Common myeloid progenitor, CD34-positive (primary cell): ENCODE measurements around the gene SARM1.

Experiments used
- CTCF ChIA-PET: fragments of 350-600 bp; sonication (Branson Sonifier 250); formaldehyde crosslinking; loops from one replicate; lab custom pipeline; 2021; ENCODE audit warnings: antibody characterized with exemption; lab: Charles Lee
- POLR2A ChIA-PET: fragments of 350-600 bp; sonication (Branson Sonifier 250); formaldehyde crosslinking; loops from one replicate; lab custom pipeline; 2021; ENCODE audit warnings: antibody characterized with exemption; lab: Charles Lee
- DNase-seq, 3 donors: peaks; one replicate each; pipeline versions ENCODE4 v3.0.0 to v3.0.0-alpha.2; 2013
- H3K27ac ChIP-seq, 2 experiments: 1 replicate in 1 of 2; 2 replicates in 1 of 2; pipeline ENCODE4 v1.7.0; 2013; ENCODE audit warnings: inconsistent platforms in 2 of 2, low read length in 2 of 2, mild to moderate bottlenecking in 2 of 2, low read depth in 1 of 2, moderate library complexity in 1 of 2; ENCODE audit not compliant: severe bottlenecking in 2 of 2, insufficient read depth in 1 of 2, poor library complexity in 1 of 2
- H3K27me3 ChIP-seq, 5 experiments: replicated peaks in 2 of 5; 1 replicate in 3 of 5; 2 replicates in 2 of 5; pipeline versions ENCODE4 v1.6.1 to v1.7.0; 2013; ENCODE audit warnings: low read length in 4 of 5, mild to moderate bottlenecking in 2 of 5, moderate library complexity in 2 of 5, inconsistent platforms in 1 of 5; ENCODE audit not compliant: insufficient read depth in 5 of 5, control insufficient read depth in 4 of 5
- H3K36me3 ChIP-seq, 4 experiments: 1 replicate in 2 of 4; 2 replicates in 2 of 4; pipeline versions ENCODE4 v1.6.1 to v1.7.0; 2013; ENCODE audit warnings: low read length in 3 of 4, control low read depth in 1 of 4, mild to moderate bottlenecking in 1 of 4; ENCODE audit not compliant: control insufficient read depth in 4 of 4, insufficient read depth in 4 of 4
- H3K4me1 ChIP-seq, 4 experiments: 1 replicate in 3 of 4; 2 replicates in 1 of 4; pipeline versions ENCODE4 v1.6.1 to v1.7.1; 2013; ENCODE audit warnings: low read length in 3 of 4, mild to moderate bottlenecking in 3 of 4, control low read depth in 1 of 4, inconsistent platforms in 1 of 4, moderate library complexity in 1 of 4; ENCODE audit not compliant: control insufficient read depth in 4 of 4, insufficient read depth in 4 of 4; ENCODE audit errors: control extremely low read depth in 1 of 4
- H3K4me3 ChIP-seq, 7 experiments: 1 replicate in 4 of 7; 2 replicates in 3 of 7; pipeline versions ENCODE4 v1.5.1 to v1.7.0; 2013; ENCODE audit warnings: mild to moderate bottlenecking in 7 of 7, low read length in 6 of 7, moderate library complexity in 6 of 7, inconsistent platforms in 2 of 7, low read depth in 2 of 7, control low read depth in 1 of 7; ENCODE audit not compliant: insufficient read depth in 4 of 7, control insufficient read depth in 1 of 7; ENCODE audit errors: extremely low read depth in 1 of 7
- H3K9me3 ChIP-seq, 5 experiments: 1 replicate in 4 of 5; 2 replicates in 1 of 5; pipeline versions ENCODE4 v1.6.1 to v1.7.1; 2013; ENCODE audit warnings: low read length in 4 of 5, mild to moderate bottlenecking in 2 of 5, inconsistent platforms in 1 of 5, low read depth in 1 of 5, moderate library complexity in 1 of 5; ENCODE audit not compliant: control insufficient read depth in 4 of 5, insufficient read depth in 2 of 5; ENCODE audit errors: control extremely low read depth in 1 of 5
- WGBS: methylation state at CpG from one replicate; pipeline ENCODE4 v1.1.5; 2013; ENCODE audit not compliant: insufficient coverage; 5-methylcytosine and 5-hydroxymethylcytosine counted together

Gene SARM1

DNA sequence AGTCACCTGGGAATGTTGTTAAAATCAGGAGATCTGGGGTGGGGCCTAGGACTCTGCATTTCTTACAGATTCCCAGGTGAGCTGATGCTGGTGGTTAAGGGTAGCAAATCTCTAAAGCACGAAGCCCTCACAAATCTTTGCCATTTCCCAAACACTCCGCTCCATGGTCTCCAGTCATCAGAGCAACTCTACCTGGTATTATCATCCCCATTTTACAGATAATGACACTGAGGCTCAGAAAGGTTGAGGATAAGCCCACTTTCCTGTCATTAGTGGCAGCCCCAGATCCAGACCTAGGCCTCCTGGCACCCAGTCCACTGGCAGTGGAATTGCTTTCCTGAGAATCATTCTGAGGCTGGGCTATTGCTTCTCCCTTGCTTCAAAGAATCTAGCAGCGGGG, 25.8 kb downstream of the SARM1 start:
- H3K27ac ChIP-seq, result no peak overlapping the region
- POLR2A ChIA-PET, result no interaction called here
- H3K9me3 ChIP-seq, result no peaks in the 10 kb centered on the region
- WGBS, result 100% methylated on average over 1 of the region's 3 CpGs
- peaks cover 0 to 4% (median 2%) of the 10 kb centered on the region in 4 experiments for H3K4me1 ChIP-seq
- no peak for DNase-seq
- CTCF ChIA-PET, result no interaction called here
- H3K4me3 ChIP-seq, result no peak overlapping the region
- peaks cover 0 to 61% (median 13%) of the 10 kb centered on the region in 4 experiments for H3K36me3 ChIP-seq
- peaks cover 0 to 1% (median 0%) of the 10 kb centered on the region in 5 experiments for H3K27me3 ChIP-seq

DNA sequence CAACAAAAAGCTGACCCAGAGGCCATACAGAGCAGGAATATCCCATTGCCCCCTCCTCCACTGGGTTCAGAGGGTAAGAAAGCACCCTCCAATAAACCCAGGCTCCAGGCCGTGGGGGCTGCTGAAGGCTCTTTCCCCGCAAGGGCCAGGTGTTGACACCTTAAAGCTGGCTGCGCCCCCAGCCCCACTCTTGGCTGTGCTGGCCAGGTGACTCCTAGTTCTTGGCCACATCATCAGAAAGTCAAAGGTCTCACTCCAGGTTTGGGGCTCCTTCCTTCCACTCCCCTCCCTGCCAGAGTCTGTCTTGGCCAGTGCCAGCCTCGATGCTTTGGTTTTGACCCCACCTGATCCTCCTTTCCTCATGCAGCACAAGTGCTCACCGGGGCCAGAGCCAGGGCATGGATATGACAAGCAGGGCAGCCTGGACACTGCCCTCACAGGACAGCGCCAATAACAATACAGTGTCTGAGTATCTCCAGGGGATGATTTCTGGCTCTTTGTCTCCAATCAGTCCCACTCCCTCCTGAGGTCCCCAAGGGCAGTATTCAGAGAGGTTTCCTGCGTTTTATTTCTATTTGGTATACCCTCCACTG, 26.3 kb downstream of the SARM1 start:
- ChIA-PET CTCF (no interaction called here), POLR2A (no interaction called here)
- Histone ChIP-seq H3K4me3 (no peak overlapping the region), H3K9me3 (no peaks in the 10 kb centered on the region), H3K4me1 (peaks cover 0 to 9% (median 4%) of the 10 kb centered on the region in 4 experiments), H3K27ac (no peak overlapping the region), H3K27me3 (peaks cover 0 to 1% (median 0%) of the 10 kb centered on the region in 5 experiments), H3K36me3 (peaks cover 0 to 56% (median 10%) of the 10 kb centered on the region in 4 experiments)
- DNase-seq, result no peak
- WGBS, result 89% methylated on average over 7 of the region's 7 CpGs

DNA sequence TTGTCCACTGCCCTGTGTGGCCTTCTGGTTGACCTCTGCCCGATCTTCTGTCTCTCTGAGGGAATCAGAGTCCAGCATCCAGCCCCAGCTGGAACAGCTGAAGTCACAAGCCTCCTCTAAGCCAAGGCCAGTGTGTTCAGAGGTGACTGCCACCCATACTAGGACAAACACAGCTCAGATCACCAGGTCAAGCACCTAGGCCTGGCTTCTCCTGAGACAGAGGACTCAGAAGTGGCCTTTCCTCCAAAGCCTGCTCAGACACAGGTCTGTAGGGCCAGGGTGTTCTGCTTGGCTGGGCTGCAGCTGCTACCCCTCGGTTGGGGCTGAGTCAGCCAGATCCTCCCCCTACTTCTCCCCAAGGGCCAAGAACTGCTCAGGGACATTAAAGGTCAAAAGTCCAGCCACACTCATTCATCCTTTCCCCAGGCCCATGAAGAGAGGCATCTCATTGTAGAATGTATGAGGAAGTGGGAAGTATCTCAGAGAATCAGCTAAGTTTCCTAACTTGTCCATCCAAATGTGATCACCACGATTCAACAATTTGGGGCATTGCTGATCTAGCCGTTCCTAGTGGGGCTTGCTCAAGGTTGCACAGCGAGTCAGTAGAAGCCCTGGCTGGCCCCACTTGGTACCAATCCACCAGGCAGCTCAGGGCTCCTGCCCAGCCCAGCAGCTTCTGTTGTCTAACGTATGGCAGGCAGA, 26.9 kb downstream of the SARM1 start:
- Histone ChIP-seq H3K4me3 (no peak overlapping the region), H3K4me1 (peaks cover 0 to 13% (median 5%) of the 10 kb centered on the region in 4 experiments), H3K9me3 (no peaks in the 10 kb centered on the region), H3K27me3 (no peaks in the 10 kb centered on the region), H3K36me3 (peaks cover 0 to 53% (median 8%) of the 10 kb centered on the region in 4 experiments), H3K27ac (no peak overlapping the region)
- no peak for DNase-seq
- 95% methylated on average over 6 of the region's 6 CpGs for WGBS
- ChIA-PET POLR2A (no interaction called here), CTCF (interaction anchor here (1.1 kb wide), 1 partner anchor 26 kb away, joined by 3 read pairs; no protein-coding TSS in a partner anchor)

DNA sequence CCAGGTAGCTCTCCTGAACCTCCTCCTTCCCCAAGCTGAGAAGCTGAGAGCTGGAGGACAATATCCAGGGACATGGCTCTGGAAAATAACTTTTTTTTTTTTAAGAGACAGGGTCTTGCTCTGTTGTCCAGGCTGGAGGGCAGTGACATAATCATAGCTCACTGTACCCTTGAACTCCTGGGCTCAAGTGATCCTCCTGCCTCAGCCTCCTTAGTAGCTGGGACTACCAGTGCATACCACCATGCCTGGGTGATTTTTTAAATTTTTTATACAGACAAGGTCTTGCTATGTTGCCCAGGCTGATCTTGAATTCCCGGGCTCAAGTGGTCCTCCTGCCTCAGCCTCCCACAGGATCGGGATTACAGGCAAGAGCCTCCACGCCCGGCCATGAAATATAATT, 28.3 kb downstream of the SARM1 start:
- CTCF ChIA-PET, result interaction anchor here (1.0 to 1.1 kb wide), 2 partner anchors 17 to 25 kb away, joined by 3 read pairs; no protein-coding TSS in a partner anchor
- POLR2A ChIA-PET, result no interaction called here

DNA sequence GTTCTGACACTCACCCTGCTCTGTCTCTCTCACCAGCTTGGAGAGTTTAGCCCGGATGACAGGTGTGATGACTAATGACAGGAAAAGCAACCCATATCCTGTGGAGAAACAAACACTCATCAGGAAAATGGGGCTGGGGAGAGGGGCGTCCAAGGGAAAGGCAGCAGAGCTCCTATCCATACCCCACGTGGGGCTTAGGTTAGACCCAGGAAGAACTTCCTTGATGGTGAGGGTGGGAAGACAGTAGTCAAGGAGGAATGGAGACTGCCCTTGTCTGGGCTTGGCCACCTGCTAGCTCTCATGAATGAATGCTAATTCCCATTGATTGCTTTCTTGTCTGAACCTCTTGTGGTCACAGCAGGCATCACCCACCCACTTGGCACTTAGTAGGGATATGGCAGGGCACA, 30.7 kb downstream of the SARM1 start:
- Histone ChIP-seq H3K9me3 (no peaks in the 10 kb centered on the region), H3K36me3 (peaks cover 0 to 19% (median 8%) of the 10 kb centered on the region in 4 experiments), H3K27me3 (no peaks in the 10 kb centered on the region), H3K4me3 (no peak overlapping the region), H3K27ac (no peak overlapping the region), H3K4me1 (peaks cover 0 to 40% (median 32%) of the 10 kb centered on the region in 4 experiments)
- POLR2A ChIA-PET, result no interaction called here
- DNase-seq, result no peak
- CTCF ChIA-PET, result interaction anchor here (0.6 to 3.0 kb wide), 3 partner anchors 10 to 1052 kb away, joined by 3 to 10 read pairs (median 3); no protein-coding TSS in a partner anchor
- WGBS, result 57% methylated on average over 1 of the region's 3 CpGs

More for the DNA sequence above, 28.3 kb downstream of the SARM1 start:
- Histone ChIP-seq H3K4me1 (peaks cover 0 to 26% (median 16%) of the 10 kb centered on the region in 4 experiments), H3K9me3 (no peaks in the 10 kb centered on the region), H3K4me3 (no peak overlapping the region), H3K36me3 (peaks cover 0 to 41% (median 8%) of the 10 kb centered on the region in 4 experiments), H3K27me3 (no peaks in the 10 kb centered on the region), H3K27ac (no peak overlapping the region)
- DNase-seq, result no peak
- 100% methylated on average over 1 of the region's 4 CpGs for WGBS

DNA sequence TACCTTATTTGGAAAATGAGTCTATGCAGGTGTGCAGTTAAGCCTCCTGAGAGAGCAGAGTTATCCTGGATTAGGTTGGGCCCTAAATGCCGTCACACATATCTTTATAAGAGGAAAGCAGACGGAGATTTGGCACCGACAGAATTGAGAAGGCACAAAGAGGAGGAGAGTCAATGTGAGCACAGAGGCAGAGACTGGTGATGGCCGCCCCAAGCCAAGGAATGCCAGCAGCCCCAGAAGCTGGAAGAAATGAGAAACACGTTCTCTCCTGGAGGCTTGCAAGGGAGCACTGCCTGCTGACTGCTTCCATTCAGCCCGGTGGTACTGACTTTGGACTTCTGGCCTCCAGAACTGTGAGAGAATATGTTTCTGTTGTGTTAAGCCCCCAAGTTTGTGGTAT, 31.4 kb downstream of the SARM1 start:
- no peak overlapping the region for H3K4me3 ChIP-seq
- ChIA-PET POLR2A (no interaction called here), CTCF (interaction anchor here (3.0 kb wide), 1 partner anchor 14 kb away, joined by 10 read pairs; no protein-coding TSS in a partner anchor)
- DNase-seq, result no peak
- H3K27me3 ChIP-seq, result no peaks in the 10 kb centered on the region
- H3K27ac ChIP-seq, result no peak overlapping the region
- H3K36me3 ChIP-seq, result peaks cover 0 to 16% (median 7%) of the 10 kb centered on the region in 4 experiments
- 94% methylated on average over 5 of the region's 6 CpGs for WGBS
- no peaks in the 10 kb centered on the region for H3K9me3 ChIP-seq
- peaks cover 0 to 40% (median 32%) of the 10 kb centered on the region in 4 experiments for H3K4me1 ChIP-seq

DNA sequence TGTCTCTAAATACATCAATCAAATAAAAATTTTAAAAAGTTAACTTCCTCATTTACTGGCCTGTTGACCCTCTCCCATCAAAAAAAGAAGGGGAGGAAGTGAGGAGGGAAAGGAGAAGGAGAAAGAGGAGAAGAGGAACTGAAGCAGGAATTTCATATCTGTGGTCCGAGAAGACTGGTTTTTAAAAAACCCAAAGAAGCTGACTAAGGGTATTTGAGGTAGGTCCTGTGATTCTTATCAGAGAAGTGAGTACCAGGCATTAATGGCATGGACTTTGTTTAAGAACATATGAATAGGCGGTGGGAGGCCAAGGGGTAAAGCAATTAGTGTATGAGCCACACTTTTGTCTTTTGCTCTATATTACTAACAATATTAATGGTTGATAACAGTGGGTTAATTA, 32.5 kb downstream of the SARM1 start:
- ChIA-PET POLR2A (no interaction called here), CTCF (interaction anchor here (1.0 kb wide), 1 partner anchor 12 kb away, joined by 3 read pairs; no protein-coding TSS in a partner anchor)
- peaks cover 0 to 10% (median 5%) of the 10 kb centered on the region in 4 experiments for H3K36me3 ChIP-seq
- H3K4me3 ChIP-seq, result peak overlapping the region in 1 of 7 experiments; percentile 5
- peaks cover 0 to 40% (median 32%) of the 10 kb centered on the region in 4 experiments for H3K4me1 ChIP-seq
- no peak for DNase-seq
- 60% methylated on average over 2 of the region's 2 CpGs for WGBS
- no peaks in the 10 kb centered on the region for H3K27me3 ChIP-seq
- H3K9me3 ChIP-seq, result no peaks in the 10 kb centered on the region
- no peak overlapping the region for H3K27ac ChIP-seq
